GM23248 (cell line): Measurements from ENCODE around the gene ANKUB1.

Experiments used
- EZH2 ChIP-seq: fragments of 200-600 bp; sonication (generic); IDR thresholded peaks from 2 replicates; pipeline ENCODE4 v1.6.1; 2018; ENCODE audit warnings: antibody characterized with exemption, mild to moderate bottlenecking; ENCODE audit not compliant: insufficient read depth, poor library complexity, severe bottlenecking
- EZH2phosphoT487 ChIP-seq: fragments of 200-600 bp; sonication (generic); IDR thresholded peaks from 2 replicates; pipeline ENCODE4 v1.6.1; 2018; ENCODE audit warnings: antibody characterized with exemption, moderate library complexity, mild to moderate bottlenecking, low read depth; ENCODE audit not compliant: insufficient read depth

- TF ChIP-seq EZH2phosphoT487 (no peak), EZH2 (no peak)
Observed at GRCh38 chr3:149763565-149764195, 28.7 kb downstream of the ANKUB1 start.
